BJ (cell line): ENCODE results near the gene LCA5L. TPM values are rescaled to one million over a fixed set of nuclear protein-coding genes. Genes with fewer than 3 reads are reported as not detected.

ENCODE experiments used
- CTCF ChIA-PET: fragments of 350-600 bp; formaldehyde crosslinking; extraction: SDS; loops from one replicate; lab custom pipeline; 2021; ENCODE audit warnings: antibody characterized with exemption, inconsistent platforms; lab: Yijun Ruan, JAX
- POLR2A ChIA-PET: fragments of 300-600 bp; sonication (Branson Sonifier 250); formaldehyde crosslinking; extraction: SDS; loops from one replicate; lab custom pipeline; 2021; ENCODE audit warnings: antibody characterized with exemption; lab: Charles Lee
- DNase-seq: peaks from one replicate; pipeline ENCODE4 v3.0.0-alpha.2; 2011; ENCODE audit warnings: low read depth
- H3K27me3 ChIP-seq: 2 replicates; pipeline ENCODE4 v1.6.0; 2011; ENCODE audit warnings: low read length; ENCODE audit not compliant: control insufficient read depth, insufficient read depth
- H3K36me3 ChIP-seq: 2 replicates; pipeline ENCODE4 v1.5.1; 2011; ENCODE audit warnings: low read length; ENCODE audit not compliant: control insufficient read depth, insufficient read depth
- H3K4me3 ChIP-seq: 2 replicates; pipeline ENCODE4 v1.5.1; 2011; ENCODE audit warnings: low read depth, mild to moderate bottlenecking, control low read depth, low read length
- CTCF ChIP-seq: IDR thresholded peaks from 2 replicates; pipeline ENCODE4 v1.5.1; 2011; ENCODE audit warnings: low read depth, mild to moderate bottlenecking, control low read depth, inconsistent platforms, low read length, moderate library complexity; ENCODE audit not compliant: insufficient read depth
- polyA plus RNA-seq: library from polyadenylated mRNA; depleted of rRNA; stranded (reverse); fragments of >200 nt; gene quantifications from 2 replicates; pipeline ENCODE4 v1.2.3, GENCODE V29; 2011

The LCA5L gene
- polyA plus RNA-seq, 1 experiment = 0.69 TPM

GRCh38 chr21:39472786-39473185 lies 27.2 kb upstream of the LCA5L start:
- ChIA-PET CTCF (no interaction called here), POLR2A (no interaction called here)
- no peak overlapping the region for H3K4me3 ChIP-seq
- no peaks in the 10 kb centered on the region for H3K27me3 ChIP-seq
- no peaks in the 10 kb centered on the region for H3K36me3 ChIP-seq
- DNase-seq = no peak
- no peak for TF ChIP-seq CTCF

DNA sequence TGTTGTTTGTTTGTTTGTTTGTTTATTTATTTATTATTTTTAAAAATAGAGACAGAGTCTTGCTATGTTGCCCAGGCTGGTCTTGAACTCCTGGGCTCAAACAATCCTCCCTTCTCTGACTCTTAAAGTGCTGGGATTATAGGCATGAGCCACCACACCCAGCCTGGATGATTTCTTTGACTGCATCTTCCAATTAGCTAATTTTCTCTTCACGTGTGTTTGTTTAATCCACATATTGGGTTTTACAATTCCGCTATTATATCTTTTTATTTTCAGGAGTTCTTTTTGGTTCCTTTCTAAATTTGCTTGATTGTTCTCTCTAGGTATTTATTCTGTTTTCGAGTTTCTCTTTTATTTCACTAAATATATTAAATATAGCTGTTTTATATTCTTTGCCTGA lies 26.0 kb upstream of the LCA5L start:
- Histone ChIP-seq H3K36me3 (no peaks in the 10 kb centered on the region), H3K27me3 (no peaks in the 10 kb centered on the region), H3K4me3 (no peak overlapping the region)
- ChIA-PET POLR2A (no interaction called here), CTCF (interaction anchor here (0.8 kb wide), 1 partner anchor 10 kb away, joined by 3 read pairs; no protein-coding TSS in a partner anchor)
- no peak for TF ChIP-seq CTCF
- DNase-seq = no peak

GRCh38 chr21:39468559-39468958 lies 23.0 kb upstream of the LCA5L start:
- ChIA-PET CTCF (no interaction called here), POLR2A (no interaction called here)
- H3K4me3 ChIP-seq = no peak overlapping the region
- no peak for DNase-seq
- no peaks in the 10 kb centered on the region for H3K27me3 ChIP-seq
- TF ChIP-seq CTCF = no peak
- no peaks in the 10 kb centered on the region for H3K36me3 ChIP-seq

- CTCF ChIA-PET = no interaction called here
- no peaks in the 10 kb centered on the region for H3K27me3 ChIP-seq
- H3K36me3 ChIP-seq = no peaks in the 10 kb centered on the region
- no peak for DNase-seq
- TF ChIP-seq CTCF = no peak
- POLR2A ChIA-PET = no interaction called here
- H3K4me3 ChIP-seq = no peak overlapping the region
Observed at GRCh38 chr21:39467746-39468145, 22.2 kb upstream of the LCA5L start.

GRCh38 chr21:39466584-39466983 lies 21.0 kb upstream of the LCA5L start:
- ChIA-PET POLR2A (no interaction called here), CTCF (no interaction called here)
- H3K4me3 ChIP-seq = no peak overlapping the region
- no peaks in the 10 kb centered on the region for H3K27me3 ChIP-seq
- TF ChIP-seq CTCF = no peak
- H3K36me3 ChIP-seq = no peaks in the 10 kb centered on the region
- DNase-seq = no peak
